C4-2B (cell line): ENCODE data around the gene OLA1.

Experiments
- ZFX ChIP-seq: fragments of 450-650 bp; IDR thresholded peaks from 2 replicates; pipeline ENCODE4 v1.6.1; 2017
- TF ChIP-seq, protein P1 (sequence below): fragments of 450-650 bp; conservative IDR thresholded peaks from 2 replicates; pipeline ENCODE4 v1.5.1; 2017; ENCODE audit warnings: mild to moderate bottlenecking

DNA sequence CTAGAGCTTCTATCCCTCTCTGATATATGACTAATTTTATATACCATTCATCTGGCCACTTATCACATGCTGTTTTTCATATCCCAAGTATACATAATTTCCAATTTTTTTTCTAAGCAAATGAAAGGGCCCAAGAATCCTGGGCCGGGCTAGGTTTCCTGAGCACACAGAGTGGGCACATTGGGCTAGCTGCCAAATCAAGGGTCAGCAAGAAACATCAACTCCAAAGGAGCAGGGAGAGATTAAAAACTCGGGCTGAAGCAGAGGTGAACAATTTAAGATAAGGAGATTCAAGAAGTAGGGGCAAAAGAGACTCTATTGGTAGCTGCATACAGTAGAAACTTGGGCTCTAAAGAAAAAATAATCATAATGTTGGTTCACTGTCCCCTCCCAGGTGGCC lies 39.0 kb downstream of the OLA1 start:
- TF ChIP-seq, protein P1, sequence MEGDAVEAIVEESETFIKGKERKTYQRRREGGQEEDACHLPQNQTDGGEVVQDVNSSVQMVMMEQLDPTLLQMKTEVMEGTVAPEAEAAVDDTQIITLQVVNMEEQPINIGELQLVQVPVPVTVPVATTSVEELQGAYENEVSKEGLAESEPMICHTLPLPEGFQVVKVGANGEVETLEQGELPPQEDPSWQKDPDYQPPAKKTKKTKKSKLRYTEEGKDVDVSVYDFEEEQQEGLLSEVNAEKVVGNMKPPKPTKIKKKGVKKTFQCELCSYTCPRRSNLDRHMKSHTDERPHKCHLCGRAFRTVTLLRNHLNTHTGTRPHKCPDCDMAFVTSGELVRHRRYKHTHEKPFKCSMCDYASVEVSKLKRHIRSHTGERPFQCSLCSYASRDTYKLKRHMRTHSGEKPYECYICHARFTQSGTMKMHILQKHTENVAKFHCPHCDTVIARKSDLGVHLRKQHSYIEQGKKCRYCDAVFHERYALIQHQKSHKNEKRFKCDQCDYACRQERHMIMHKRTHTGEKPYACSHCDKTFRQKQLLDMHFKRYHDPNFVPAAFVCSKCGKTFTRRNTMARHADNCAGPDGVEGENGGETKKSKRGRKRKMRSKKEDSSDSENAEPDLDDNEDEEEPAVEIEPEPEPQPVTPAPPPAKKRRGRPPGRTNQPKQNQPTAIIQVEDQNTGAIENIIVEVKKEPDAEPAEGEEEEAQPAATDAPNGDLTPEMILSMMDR = no peak
- TF ChIP-seq ZFX = no peak
